Retinal pigment epithelial cell (primary cell): Measurements from ENCODE around the gene CDH13.

Source experiments
- DNase-seq: peaks from one replicate; pipeline ENCODE4 v3.0.0-alpha.2; 2010; ENCODE audit warnings: low read depth
- H3K4me3 ChIP-seq: 2 replicates; pipeline ENCODE4 v1.5.1; 2011; ENCODE audit warnings: mild to moderate bottlenecking, low read length, control low read depth, moderate library complexity
- CTCF ChIP-seq: conservative IDR thresholded peaks from 2 replicates; pipeline ENCODE4 v1.5.1; 2011; ENCODE audit warnings: low read depth, low read length, control low read depth, inconsistent platforms

The CDH13 gene

GRCh38 chr16:82639263-82639662 is 12.5 kb downstream of the CDH13 start:
- DNase-seq: no peak
- H3K4me3 ChIP-seq: no peak overlapping the region
- TF ChIP-seq CTCF: no peak

GRCh38 chr16:82639666-82640336 is 13.0 kb downstream of the CDH13 start:
- no peak for DNase-seq
- H3K4me3 ChIP-seq: no peak overlapping the region
- peak; percentile 97 for TF ChIP-seq CTCF

GRCh38 chr16:82641336-82641984 is 14.7 kb downstream of the CDH13 start:
- peak; percentile 54 for TF ChIP-seq CTCF
- no peak for DNase-seq
- H3K4me3 ChIP-seq: no peak overlapping the region

DNA sequence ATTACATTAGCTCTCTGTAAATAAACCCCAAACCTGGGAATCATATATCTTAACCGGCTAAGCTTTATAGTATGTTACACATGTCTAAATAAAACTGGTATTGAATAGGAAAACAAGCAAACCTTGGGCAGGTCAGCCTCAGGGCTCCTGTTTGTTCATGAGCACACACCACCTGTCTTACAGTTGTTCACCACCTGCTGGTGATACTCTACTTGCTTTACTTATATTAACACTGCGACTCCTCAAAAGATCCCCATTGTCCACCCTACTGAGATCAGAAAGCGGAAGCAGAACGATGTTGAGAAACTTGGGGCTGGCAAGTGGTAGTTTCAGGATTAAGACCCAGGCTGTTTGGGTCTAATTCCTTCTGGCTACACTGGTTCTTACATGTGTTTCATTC is 16.4 kb downstream of the CDH13 start:
- no peak for DNase-seq
- no peak for TF ChIP-seq CTCF
- no peak overlapping the region for H3K4me3 ChIP-seq

DNA sequence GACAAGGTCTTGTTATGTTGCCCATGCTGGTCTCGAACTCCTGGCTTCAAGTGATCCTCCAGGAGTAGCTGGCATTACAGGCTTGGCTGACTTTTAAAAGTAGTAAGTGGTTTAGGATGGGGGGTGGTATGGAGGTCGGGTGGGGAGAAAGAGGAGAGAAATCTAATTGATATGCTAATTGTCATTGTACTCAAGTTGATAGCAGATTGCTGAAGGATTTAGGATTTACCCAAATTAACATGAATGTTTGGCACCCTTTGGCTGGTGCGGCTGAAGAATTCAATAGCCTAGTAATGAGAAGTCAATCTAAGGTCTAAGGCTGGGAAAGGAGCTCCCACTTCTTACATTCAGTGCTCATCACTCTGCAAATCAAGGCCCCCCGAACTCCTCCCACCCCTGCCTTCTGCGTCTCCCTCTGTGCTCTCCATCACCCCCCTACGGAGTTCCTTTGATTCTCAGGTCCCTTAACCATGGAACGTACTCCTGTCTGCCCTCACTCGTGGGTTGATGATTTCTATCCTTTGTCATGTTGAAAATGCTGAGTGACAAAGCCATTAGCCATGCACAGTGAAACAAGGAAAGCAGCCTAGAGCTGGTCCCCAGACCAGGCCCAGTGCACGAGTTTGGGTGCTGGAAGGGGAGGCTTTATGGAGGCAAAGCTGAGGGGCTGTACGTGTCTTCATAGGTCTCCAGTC is 17.3 kb downstream of the CDH13 start:
- no peak for TF ChIP-seq CTCF
- no peak for DNase-seq
- H3K4me3 ChIP-seq: no peak overlapping the region

- H3K4me3 ChIP-seq: no peak overlapping the region
- no peak for DNase-seq
- TF ChIP-seq CTCF: no peak
These were observed 19.7 kb downstream of the CDH13 start for GRCh38 chr16:82646504-82646903.

DNA sequence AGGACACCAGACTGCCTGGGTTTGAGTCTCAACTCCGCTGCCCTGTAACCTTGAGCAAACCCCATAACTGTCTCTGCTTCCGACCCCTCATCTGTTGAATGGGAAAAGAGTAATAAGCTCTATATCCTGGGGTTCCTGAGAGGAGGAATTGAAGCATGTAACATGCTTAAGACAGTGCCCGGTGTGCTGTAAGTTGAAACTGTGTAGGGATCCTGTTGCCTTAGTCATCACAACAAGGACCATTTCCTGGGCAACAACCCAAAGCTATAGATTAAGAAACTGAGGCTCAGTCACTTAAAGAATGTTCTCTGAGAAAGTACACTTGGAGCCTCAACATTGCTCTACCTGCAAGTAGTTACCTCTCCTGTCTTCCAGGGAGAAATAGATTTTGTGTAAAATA is 23.0 kb downstream of the CDH13 start:
- H3K4me3 ChIP-seq: no peak overlapping the region
- no peak for TF ChIP-seq CTCF
- peak; percentile 59 for DNase-seq
